GM06990 (cell line): ENCODE measurements around the gene LMTK2.

Experiments used
- DNase-seq: peaks from one replicate; pipeline ENCODE4 v3.0.0-alpha.2; 2011; ENCODE audit not compliant: insufficient read length; ENCODE audit errors: extremely low read depth
- H3K27me3 ChIP-seq: replicated peaks from 2 replicates; pipeline ENCODE4 v1.6.0; 2011; ENCODE audit warnings: low read length; ENCODE audit not compliant: control insufficient read depth, insufficient read depth
- H3K36me3 ChIP-seq: 2 replicates; pipeline ENCODE4 v1.5.1; 2011; ENCODE audit warnings: low read length; ENCODE audit not compliant: control insufficient read depth, insufficient read depth
- H3K4me3 ChIP-seq: replicated peaks from 2 replicates; pipeline ENCODE4 v1.5.1; 2011; ENCODE audit warnings: low read depth, mild to moderate bottlenecking, control low read depth, low read length
- TF ChIP-seq, protein P1 (sequence below): IDR thresholded peaks from 2 replicates; pipeline ENCODE4 v1.5.1; 2011; ENCODE audit warnings: low read length, control low read depth, mild to moderate bottlenecking, inconsistent platforms; ENCODE audit not compliant: insufficient read depth, poor library complexity, severe bottlenecking

The LMTK2 gene

DNA sequence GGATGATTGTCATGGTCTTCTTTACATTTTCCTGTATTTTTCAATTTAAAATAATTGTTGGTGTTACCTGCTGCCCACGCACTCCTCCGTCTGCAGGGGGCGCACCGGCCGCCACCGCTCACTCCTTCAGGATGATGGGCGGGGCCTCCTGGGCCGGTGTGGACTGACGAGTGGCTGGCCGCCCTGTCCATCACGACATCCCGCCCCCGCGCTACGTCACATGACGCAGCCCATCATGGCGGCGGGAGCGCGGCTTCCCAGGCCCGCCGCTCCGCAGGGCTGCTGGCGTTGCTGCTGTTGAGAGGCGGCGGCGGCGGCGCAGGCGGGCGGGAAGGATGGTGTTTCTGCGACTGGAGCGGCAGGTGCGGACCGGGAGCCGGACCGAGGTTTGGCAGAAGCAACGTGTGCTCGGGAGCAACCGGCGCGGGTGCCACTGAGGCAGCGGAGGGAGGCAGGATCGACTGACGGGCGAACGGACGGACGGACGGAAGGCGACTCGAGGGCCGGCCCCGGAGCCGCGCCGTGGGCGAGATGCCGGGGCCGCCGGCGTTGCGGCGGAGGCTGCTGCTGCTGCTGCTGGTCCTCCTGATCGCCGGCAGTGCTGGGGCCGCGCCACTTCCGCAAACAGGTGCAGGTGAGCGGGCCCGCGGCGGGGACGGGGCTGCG is at the start of gene LMTK2:
LMTK2 (plus strand) TSS at position 216 of the 666 bp plus-strand sequence; CDS start at position 532, 316 bp downstream.
- TF ChIP-seq, protein P1, sequence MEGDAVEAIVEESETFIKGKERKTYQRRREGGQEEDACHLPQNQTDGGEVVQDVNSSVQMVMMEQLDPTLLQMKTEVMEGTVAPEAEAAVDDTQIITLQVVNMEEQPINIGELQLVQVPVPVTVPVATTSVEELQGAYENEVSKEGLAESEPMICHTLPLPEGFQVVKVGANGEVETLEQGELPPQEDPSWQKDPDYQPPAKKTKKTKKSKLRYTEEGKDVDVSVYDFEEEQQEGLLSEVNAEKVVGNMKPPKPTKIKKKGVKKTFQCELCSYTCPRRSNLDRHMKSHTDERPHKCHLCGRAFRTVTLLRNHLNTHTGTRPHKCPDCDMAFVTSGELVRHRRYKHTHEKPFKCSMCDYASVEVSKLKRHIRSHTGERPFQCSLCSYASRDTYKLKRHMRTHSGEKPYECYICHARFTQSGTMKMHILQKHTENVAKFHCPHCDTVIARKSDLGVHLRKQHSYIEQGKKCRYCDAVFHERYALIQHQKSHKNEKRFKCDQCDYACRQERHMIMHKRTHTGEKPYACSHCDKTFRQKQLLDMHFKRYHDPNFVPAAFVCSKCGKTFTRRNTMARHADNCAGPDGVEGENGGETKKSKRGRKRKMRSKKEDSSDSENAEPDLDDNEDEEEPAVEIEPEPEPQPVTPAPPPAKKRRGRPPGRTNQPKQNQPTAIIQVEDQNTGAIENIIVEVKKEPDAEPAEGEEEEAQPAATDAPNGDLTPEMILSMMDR = peak; percentile 91
- Histone ChIP-seq H3K36me3 (no peaks in the 10 kb centered on the region), H3K4me3 (peak within 1 kb of the TSS; percentile 92), H3K27me3 (no peaks in the 10 kb centered on the region)
- peak; percentile 90 for DNase-seq

DNA sequence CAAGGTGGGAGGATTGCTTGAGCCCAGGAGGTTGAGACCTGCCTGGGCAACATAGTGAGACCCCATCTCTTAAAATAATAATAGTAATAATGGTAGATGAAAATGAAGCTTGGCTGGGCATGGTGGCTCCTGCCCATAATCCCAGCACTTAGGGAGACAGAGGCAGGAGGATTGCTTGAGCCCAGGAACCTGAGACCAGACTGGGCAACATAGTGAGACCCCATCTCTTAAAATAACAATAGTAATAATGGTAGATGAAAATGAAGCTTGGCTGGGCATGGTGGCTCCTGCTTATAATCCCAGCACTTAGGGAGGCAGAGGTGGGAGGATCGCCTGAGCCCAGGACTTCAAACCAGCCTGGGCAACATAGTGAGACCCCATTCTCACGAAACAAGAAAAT is 49.5 kb upstream of the LMTK2 start:
- Histone ChIP-seq H3K4me3 (no peak overlapping the region), H3K36me3 (no peaks in the 10 kb centered on the region), H3K27me3 (no peaks in the 10 kb centered on the region; the same call in 1 of the 2 replicates)
- TF ChIP-seq, protein P1 = no peak
- DNase-seq = no peak

DNA sequence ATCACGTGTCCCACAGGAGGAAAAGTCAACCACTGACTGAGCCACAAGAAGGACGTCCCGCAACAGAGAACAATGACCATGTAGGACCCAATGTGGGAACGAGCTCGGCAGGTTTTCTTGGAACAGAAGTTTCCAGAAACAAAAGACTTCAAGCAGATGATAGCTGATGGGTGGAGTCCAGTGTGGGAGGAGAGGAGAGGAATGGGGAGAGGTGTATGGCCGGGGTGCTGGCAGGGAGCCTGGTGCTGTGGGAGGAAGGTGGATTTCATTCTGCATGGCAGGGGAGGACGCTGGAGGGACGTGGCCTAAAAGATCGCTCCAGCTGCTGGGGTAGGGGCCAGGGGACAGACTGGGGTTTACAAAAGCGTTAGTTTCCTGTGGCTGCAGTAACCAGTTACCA is 48.5 kb upstream of the LMTK2 start:
- H3K27me3 ChIP-seq = no peaks in the 10 kb centered on the region; the same call in 1 of the 2 replicates
- DNase-seq = no peak
- no peak overlapping the region for H3K4me3 ChIP-seq
- no peaks in the 10 kb centered on the region for H3K36me3 ChIP-seq
- TF ChIP-seq, protein P1 = no peak

DNA sequence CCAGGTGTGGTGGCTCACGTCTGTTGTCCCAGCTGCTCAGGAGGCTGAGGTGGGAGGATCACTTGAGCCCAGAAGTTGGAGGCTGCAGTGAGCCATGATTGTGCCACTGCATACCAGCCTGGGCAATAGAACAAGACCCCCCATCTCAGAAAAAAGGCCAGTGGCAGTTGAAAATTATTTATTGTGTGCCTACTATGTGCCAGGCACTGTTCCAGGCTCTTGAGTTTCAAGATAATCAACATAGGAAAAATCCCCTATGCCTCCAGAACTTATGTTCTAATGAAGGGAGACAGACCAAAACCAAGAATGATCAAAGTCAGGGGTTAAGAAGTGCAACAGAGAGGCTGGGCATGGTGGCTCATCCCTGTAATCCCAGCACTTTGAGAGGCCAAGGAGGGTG is 42.4 kb upstream of the LMTK2 start:
- H3K27me3 ChIP-seq = no peaks in the 10 kb centered on the region
- no peaks in the 10 kb centered on the region for H3K36me3 ChIP-seq
- no peak overlapping the region for H3K4me3 ChIP-seq
- TF ChIP-seq, protein P1 = no peak
- no peak for DNase-seq

DNA sequence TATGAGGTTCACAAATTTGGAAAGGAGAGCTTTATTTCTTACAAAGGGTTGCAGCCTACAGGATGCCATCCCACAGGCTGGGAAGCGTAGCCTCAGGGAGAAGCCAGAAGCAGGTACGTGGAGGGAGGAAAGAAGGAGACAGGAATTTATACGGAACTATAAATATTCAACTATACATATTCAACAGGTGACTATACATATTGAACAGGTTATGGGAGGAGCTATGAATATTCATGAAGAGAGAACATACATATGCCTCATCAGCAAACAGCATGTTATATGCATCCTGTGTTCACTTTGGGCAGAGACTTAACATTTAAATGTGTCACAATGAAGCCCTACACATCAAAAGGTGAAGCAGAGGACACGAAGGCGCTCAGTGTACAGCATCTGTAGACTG is 40.5 kb upstream of the LMTK2 start:
- DNase-seq = no peak
- Histone ChIP-seq H3K4me3 (no peak overlapping the region), H3K36me3 (no peaks in the 10 kb centered on the region), H3K27me3 (no peaks in the 10 kb centered on the region)
- TF ChIP-seq, protein P1 = no peak
